OCI-LY3 (cell line): ENCODE results near the gene NFYB.

ENCODE experiments used
- H2AFZ ChIP-seq: fragments of 200-600, 300-600 bp; shearing (Covaris generic); 2 replicates; pipeline ENCODE4 v1.6.0; 2014; ENCODE audit warnings: antibody characterized with exemption, low read depth, low read length
- H3K27ac ChIP-seq: fragments of 200-600, 300-600 bp; sonication (generic); 2 replicates; pipeline ENCODE4 v1.5.1; 2014; ENCODE audit warnings: mild to moderate bottlenecking, low read length, moderate library complexity, mixed read lengths
- H3K27me3 ChIP-seq: fragments of 200-600, 300-600 bp; sonication (generic); 2 replicates; pipeline ENCODE4 v1.6.1; 2014; ENCODE audit warnings: low read depth, low read length, mixed read lengths
- H3K36me3 ChIP-seq: fragments of 200-600, 300-600 bp; sonication (generic); replicated peaks from 2 replicates; pipeline ENCODE3; 2014; ENCODE audit warnings: low read depth, low read length, mixed read lengths
- H3K4me1 ChIP-seq: fragments of 300-600, 200-600 bp; sonication (generic); 2 replicates; pipeline ENCODE4 v1.6.1; 2014; ENCODE audit warnings: low read length, mixed read lengths
- H3K4me2 ChIP-seq: fragments of 200-600, 300-600 bp; sonication (generic); 2 replicates; pipeline ENCODE4 v1.6.1; 2014; ENCODE audit warnings: low read length, mixed read lengths
- H3K4me3 ChIP-seq: fragments of 300-600, 200-600 bp; sonication (generic); 2 replicates; pipeline ENCODE4 v1.5.1; 2014; ENCODE audit warnings: antibody characterized with exemption, mild to moderate bottlenecking, low read length, moderate library complexity
- H3K79me2 ChIP-seq: fragments of 300-600, 200-600 bp; shearing (Covaris generic); 2 replicates; pipeline ENCODE4 v1.6.1; 2014; ENCODE audit warnings: mild to moderate bottlenecking, low read length, mixed read lengths
- H3K9ac ChIP-seq: fragments of 300-600, 200-600 bp; shearing (Covaris generic); 2 replicates; pipeline ENCODE4 v1.6.0; 2014; ENCODE audit warnings: mild to moderate bottlenecking, low read length, moderate library complexity
- H3K9me3 ChIP-seq: fragments of 200-600, 300-600 bp; shearing (Covaris generic); 2 replicates; pipeline ENCODE4 v1.6.1; 2014; ENCODE audit warnings: low read length, mixed read lengths; ENCODE audit not compliant: insufficient read depth
- H4K20me1 ChIP-seq: fragments of 200-600, 300-600 bp; sonication (generic); 2 replicates; pipeline ENCODE4 v1.6.1; 2016; ENCODE audit warnings: low read length, mixed read lengths; ENCODE audit not compliant: insufficient read depth
- CTCF ChIP-seq: fragments of 200-600, 300-600 bp; sonication (generic); IDR thresholded peaks from 2 replicates; pipeline ENCODE4 v1.5.1; 2014; ENCODE audit warnings: antibody characterized with exemption, low read length, low read depth
- EZH2phosphoT487 ChIP-seq: fragments of 200-600 bp; shearing (Covaris generic); IDR thresholded peaks from 2 replicates; pipeline ENCODE4 v1.6.1; 2018; ENCODE audit warnings: antibody characterized with exemption, mixed run types, low read depth

NFYB gene

GRCh38 chr12:104134882-104135281 lies 3.1 kb downstream of the NFYB start:
- Histone ChIP-seq H3K4me2 (no peak overlapping the region), H3K27ac (no peak overlapping the region)

GRCh38 chr12:104133866-104134265 lies 4.1 kb downstream of the NFYB start:
- H3K79me2 ChIP-seq = peaks cover 46% of the 10 kb centered on the region
- no peaks in the 10 kb centered on the region for H3K9me3 ChIP-seq
- no peak overlapping the region for H3K4me3 ChIP-seq
- H3K27ac ChIP-seq = no peak overlapping the region
- no peaks in the 10 kb centered on the region for H3K27me3 ChIP-seq
- TF ChIP-seq EZH2phosphoT487 (no peak), CTCF (no peak)
- H3K4me2 ChIP-seq = no peak overlapping the region
- peaks cover 15% of the 10 kb centered on the region for H3K4me1 ChIP-seq
- 0 out of 2 replicates have a peak, but pooled peaks cover 4% of the 10 kb centered on the region for H4K20me1 ChIP-seq
- H3K9ac ChIP-seq = no peak overlapping the region
- no peak overlapping the region for H2AFZ ChIP-seq
- H3K36me3 ChIP-seq = peaks cover 54% of the 10 kb centered on the region

More at GRCh38 chr12:104134882-104135281, 3.1 kb downstream of the NFYB start:
- H3K79me2 ChIP-seq = peaks cover 38% of the 10 kb centered on the region
- no peak overlapping the region for H3K4me3 ChIP-seq
- TF ChIP-seq CTCF (no peak), EZH2phosphoT487 (no peak)
- H3K27me3 ChIP-seq = no peaks in the 10 kb centered on the region
- H3K9me3 ChIP-seq = no peaks in the 10 kb centered on the region
- H3K36me3 ChIP-seq = peaks cover 47% of the 10 kb centered on the region
- peaks cover 17% of the 10 kb centered on the region for H3K4me1 ChIP-seq
- no peak overlapping the region for H2AFZ ChIP-seq
- no peak overlapping the region for H3K9ac ChIP-seq
- H4K20me1 ChIP-seq = 0 out of 2 replicates have a peak, but pooled peaks cover 4% of the 10 kb centered on the region

GRCh38 chr12:104133321-104133720 lies 4.7 kb downstream of the NFYB start:
- peaks cover 46% of the 10 kb centered on the region for H3K79me2 ChIP-seq

GRCh38 chr12:104132351-104132956 lies 5.6 kb downstream of the NFYB start:
- Histone ChIP-seq H3K4me1 (peaks cover 10% of the 10 kb centered on the region), H3K27ac (no peak overlapping the region), H2AFZ (no peak overlapping the region), H3K9ac (no peak overlapping the region), H4K20me1 (0 out of 2 replicates have a peak, but pooled peaks cover 4% of the 10 kb centered on the region), H3K9me3 (no peaks in the 10 kb centered on the region), H3K4me2 (no peak overlapping the region), H3K36me3 (peaks cover 57% of the 10 kb centered on the region), H3K27me3 (no peaks in the 10 kb centered on the region), H3K4me3 (no peak overlapping the region), H3K79me2 (peaks cover 46% of the 10 kb centered on the region)
- no peak for TF ChIP-seq CTCF
- no peak for TF ChIP-seq EZH2phosphoT487

More at GRCh38 chr12:104133321-104133720, 4.7 kb downstream of the NFYB start:
- H3K4me1 ChIP-seq = peaks cover 10% of the 10 kb centered on the region
- TF ChIP-seq EZH2phosphoT487 (no peak), CTCF (no peak)
- no peak overlapping the region for H2AFZ ChIP-seq
- H3K27me3 ChIP-seq = no peaks in the 10 kb centered on the region
- no peak overlapping the region for H3K27ac ChIP-seq
- no peak overlapping the region for H3K4me2 ChIP-seq
- no peak overlapping the region for H3K4me3 ChIP-seq
- no peak overlapping the region for H3K9ac ChIP-seq
- H4K20me1 ChIP-seq = 0 out of 2 replicates have a peak, but pooled peaks cover 4% of the 10 kb centered on the region
- H3K36me3 ChIP-seq = peaks cover 54% of the 10 kb centered on the region
- H3K9me3 ChIP-seq = no peaks in the 10 kb centered on the region
